ENCODE results near the gene ZNF398.

DNA sequence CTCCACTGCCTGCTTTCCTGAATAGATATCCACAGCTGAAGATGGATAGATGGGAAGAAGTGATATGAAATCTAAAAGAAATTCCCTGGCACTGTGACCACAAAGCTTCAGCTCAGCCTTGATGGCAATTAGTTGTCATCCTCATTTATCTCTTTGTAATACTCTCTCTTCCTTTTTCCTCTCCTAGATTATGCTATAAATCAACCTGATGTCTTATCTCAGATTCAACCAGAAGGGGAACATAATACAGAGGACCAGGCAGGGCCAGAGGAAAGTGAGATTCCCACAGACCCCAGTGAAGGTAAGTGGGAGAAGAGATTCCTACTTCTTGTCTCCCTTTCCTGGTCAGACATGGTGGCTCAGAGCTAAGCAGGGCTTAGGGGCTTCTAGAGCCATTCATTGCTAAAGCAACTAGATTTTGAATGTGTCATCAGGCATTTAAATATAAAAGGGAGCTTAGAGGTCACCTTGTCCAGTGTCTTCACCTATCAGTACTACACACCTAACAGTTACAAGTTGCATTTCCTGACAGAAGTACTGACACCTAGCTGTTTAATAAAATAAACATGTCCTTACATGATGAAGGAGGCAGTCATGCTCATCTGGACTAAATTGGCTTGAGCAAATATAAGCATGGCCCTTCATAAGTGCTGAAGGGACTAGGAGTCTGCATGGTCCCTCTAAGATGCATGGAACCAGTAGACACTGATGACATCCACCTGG is 19.5 kb downstream of the ZNF398 start:
- TF ChIP-seq, protein P1, sequence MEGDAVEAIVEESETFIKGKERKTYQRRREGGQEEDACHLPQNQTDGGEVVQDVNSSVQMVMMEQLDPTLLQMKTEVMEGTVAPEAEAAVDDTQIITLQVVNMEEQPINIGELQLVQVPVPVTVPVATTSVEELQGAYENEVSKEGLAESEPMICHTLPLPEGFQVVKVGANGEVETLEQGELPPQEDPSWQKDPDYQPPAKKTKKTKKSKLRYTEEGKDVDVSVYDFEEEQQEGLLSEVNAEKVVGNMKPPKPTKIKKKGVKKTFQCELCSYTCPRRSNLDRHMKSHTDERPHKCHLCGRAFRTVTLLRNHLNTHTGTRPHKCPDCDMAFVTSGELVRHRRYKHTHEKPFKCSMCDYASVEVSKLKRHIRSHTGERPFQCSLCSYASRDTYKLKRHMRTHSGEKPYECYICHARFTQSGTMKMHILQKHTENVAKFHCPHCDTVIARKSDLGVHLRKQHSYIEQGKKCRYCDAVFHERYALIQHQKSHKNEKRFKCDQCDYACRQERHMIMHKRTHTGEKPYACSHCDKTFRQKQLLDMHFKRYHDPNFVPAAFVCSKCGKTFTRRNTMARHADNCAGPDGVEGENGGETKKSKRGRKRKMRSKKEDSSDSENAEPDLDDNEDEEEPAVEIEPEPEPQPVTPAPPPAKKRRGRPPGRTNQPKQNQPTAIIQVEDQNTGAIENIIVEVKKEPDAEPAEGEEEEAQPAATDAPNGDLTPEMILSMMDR (IDR thresholded peaks at IDR 0.05): no peak
- TF ChIP-seq EP300 (IDR thresholded peaks at IDR 0.05): no peak

Data from gastroesophageal sphincter (tissue), 3 donors.